ENCODE measurements around the gene COL23A1.

Gene COL23A1

DNA sequence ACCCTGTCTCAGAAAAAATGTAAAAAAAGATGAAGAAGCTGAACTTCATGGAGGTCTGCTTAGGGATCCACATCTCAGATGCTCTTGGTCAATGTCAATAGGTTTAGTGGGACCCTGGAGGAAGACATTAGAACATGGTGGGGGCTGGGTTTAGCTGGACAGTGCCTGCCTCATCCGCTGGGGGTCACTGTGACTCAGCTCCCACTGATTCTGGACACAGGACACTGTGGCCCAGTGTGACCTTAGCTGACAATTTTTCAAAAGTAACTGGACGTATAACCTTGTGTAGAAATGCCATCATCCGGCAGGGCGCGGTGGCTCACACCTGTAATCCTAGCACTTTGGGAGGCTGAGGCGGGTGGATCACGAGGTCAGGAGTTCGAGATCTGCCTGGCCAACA lies 393.2 kb downstream of the COL23A1 start:
- CTCF ChIA-PET: interaction anchor here (0.5 to 1.8 kb wide), 4 partner anchors 20 to 121 kb away, joined by 3 to 9 read pairs (median 3); no protein-coding TSS in a partner anchor
- POLR2A ChIA-PET (ENCODE audit: low non-redundant PET): interaction anchor here (0.7 kb wide), 1 partner anchor 404 kb away, joined by 3 read pairs; no protein-coding TSS in a partner anchor
- no peak for DNase-seq (ENCODE audit: low spot score)
- H3K27ac ChIP-seq: no peak overlapping the region
- TF ChIP-seq, protein P1, sequence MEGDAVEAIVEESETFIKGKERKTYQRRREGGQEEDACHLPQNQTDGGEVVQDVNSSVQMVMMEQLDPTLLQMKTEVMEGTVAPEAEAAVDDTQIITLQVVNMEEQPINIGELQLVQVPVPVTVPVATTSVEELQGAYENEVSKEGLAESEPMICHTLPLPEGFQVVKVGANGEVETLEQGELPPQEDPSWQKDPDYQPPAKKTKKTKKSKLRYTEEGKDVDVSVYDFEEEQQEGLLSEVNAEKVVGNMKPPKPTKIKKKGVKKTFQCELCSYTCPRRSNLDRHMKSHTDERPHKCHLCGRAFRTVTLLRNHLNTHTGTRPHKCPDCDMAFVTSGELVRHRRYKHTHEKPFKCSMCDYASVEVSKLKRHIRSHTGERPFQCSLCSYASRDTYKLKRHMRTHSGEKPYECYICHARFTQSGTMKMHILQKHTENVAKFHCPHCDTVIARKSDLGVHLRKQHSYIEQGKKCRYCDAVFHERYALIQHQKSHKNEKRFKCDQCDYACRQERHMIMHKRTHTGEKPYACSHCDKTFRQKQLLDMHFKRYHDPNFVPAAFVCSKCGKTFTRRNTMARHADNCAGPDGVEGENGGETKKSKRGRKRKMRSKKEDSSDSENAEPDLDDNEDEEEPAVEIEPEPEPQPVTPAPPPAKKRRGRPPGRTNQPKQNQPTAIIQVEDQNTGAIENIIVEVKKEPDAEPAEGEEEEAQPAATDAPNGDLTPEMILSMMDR (conservative IDR thresholded peaks at IDR 0.05; ENCODE audit: low read depth): peak; percentile 17; the same call in 1 of the 2 replicates

DNA sequence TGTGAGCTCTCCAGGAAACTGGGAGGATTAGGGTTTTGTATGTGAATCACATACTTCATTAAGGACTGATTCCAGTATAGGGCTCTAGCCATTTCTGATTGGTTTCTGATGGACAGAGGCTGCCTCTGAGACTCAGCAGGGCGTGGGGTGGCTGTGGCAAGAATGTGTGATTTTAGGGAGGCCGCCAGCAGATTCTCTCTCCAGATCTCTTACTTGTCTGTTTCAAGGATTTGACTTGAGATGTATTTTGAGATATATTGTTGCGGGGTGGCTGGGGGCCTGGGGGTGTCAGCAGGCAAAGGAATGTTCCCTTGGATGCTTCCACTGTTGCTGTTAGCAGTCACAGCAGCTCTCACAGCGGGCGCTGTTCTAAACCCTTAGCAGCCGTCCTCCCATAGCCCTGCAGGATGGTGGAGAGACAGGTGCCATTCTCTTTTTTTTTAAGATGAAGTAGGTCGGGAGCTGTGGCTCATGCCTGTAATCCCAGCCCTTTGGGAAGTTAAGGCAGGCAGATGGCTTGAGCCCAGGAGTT lies 393.8 kb downstream of the COL23A1 start:
- CTCF ChIA-PET: interaction anchor here (1.1 to 1.8 kb wide), 2 partner anchors 76 to 120 kb away, joined by 3 to 9 read pairs; no protein-coding TSS in a partner anchor
- TF ChIP-seq, protein P1 (conservative IDR thresholded peaks at IDR 0.05; ENCODE audit: low read depth): no peak
- POLR2A ChIA-PET (ENCODE audit: low non-redundant PET): interaction anchor here (0.7 kb wide), 1 partner anchor 404 kb away, joined by 3 read pairs; no protein-coding TSS in a partner anchor

DNA sequence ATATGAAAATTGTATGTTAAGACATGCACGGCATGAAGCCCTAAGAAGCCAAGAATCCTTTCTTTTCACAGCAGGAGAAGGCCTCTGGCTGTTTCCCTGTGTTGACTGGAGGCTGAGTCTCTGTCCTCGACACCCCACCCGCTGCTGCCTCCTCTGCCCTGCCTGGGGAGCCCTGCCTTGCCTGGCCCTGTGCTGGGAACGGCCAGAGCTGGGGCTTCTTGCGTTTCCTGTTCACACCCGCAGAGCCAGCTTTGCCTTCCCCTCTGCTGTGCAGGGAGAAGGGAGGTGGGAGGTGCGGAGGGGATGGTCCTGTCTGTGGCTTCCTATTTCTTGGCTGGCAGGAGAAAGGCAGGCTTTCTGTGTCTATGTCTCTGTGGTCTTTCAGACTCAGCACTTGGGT lies 396.2 kb downstream of the COL23A1 start:
- CTCF ChIA-PET: interaction anchor here (0.6 to 0.7 kb wide), 2 partner anchors 125 to 982 kb away, joined by 3 to 4 read pairs; no protein-coding TSS in a partner anchor

More for the DNA sequence above, 393.8 kb downstream of the COL23A1 start:
- no peak for DNase-seq (ENCODE audit: low spot score)
- no peak overlapping the region for H3K27ac ChIP-seq

DNA sequence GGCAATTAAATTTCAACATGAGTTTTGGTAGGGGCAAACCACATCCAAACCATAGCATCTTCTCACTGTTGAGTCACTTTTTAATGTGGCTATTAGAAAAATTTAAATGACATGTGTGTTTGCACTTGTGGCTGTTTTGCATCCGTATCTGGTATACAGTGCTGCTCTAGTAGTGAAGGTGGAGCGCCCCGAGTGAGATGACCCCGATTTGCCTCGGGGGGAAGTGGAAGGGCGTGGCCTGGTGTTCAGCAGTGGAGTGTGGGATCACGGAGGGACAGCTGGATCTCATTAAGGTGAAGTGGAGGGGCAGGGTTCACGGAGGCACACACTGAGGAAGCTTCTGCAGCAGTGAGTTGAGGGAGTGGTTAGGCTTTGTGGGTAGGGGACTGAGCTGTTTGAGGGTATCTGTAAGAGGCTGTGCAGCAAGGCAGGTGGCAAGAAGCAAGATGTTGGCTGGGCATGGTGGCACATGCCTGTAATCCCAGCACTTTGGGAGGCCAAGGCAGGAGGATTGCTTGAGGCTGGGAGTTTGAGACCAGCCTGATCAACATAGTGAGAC lies 396.9 kb downstream of the COL23A1 start:
- no peak for DNase-seq (ENCODE audit: low spot score)
- POLR2A ChIA-PET (ENCODE audit: low non-redundant PET): no interaction called here
- CTCF ChIA-PET: interaction anchor here (0.6 kb wide), 1 partner anchor 124 kb away, joined by 3 read pairs; no protein-coding TSS in a partner anchor
- no peak overlapping the region for H3K27ac ChIP-seq
- TF ChIP-seq, protein P1 (conservative IDR thresholded peaks at IDR 0.05; ENCODE audit: low read depth): no peak

More for the DNA sequence above, 396.2 kb downstream of the COL23A1 start:
- DNase-seq (ENCODE audit: low spot score): no peak
- TF ChIP-seq, protein P1 (conservative IDR thresholded peaks at IDR 0.05; ENCODE audit: low read depth): no peak
- H3K27ac ChIP-seq: no peak overlapping the region
- POLR2A ChIA-PET (ENCODE audit: low non-redundant PET): no interaction called here

DNA sequence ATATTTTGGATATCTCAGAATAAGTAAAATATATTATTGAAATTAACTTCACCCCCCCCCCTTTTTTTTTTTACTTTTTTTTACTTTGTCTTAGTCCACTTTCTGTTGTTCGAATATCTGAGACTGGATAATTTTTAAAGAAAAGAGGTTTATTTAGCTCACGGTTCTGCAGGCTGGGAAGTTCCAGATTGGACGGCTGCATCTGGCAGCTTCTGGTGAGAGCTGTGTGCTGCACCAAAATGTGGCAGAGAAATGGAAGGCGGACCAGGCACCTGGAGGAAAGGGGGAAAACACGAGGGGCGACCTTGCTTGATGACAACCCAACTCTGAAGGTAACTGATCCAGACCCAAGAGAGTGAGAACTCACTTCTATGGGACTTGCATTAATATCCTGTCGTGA lies 397.4 kb downstream of the COL23A1 start:
- CTCF ChIA-PET: no interaction called here
- TF ChIP-seq, protein P1 (conservative IDR thresholded peaks at IDR 0.05; ENCODE audit: low read depth): no peak
- POLR2A ChIA-PET (ENCODE audit: low non-redundant PET): no interaction called here
- no peak for DNase-seq (ENCODE audit: low spot score)
- H3K27ac ChIP-seq: no peak overlapping the region

DNA sequence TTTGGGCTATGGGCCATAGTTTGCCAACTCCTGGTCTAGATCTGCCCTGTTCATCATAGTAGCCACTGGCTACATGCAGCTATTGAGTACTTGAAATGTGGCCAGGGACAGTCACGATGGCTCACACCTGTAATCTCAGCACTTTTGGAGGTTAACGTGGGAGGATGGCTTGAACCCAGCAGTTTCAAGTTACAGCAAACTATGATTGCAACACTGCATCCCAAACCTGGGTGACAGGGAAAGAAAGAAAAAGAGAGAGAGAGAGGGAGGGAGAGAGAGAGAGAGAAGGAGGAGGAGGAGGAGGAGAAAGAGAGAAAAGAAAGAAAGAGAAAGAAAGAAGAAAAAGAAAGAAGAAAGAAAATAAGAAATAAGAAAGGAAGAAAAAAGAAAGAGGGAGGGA lies 397.9 kb downstream of the COL23A1 start:
- TF ChIP-seq, protein P1 (conservative IDR thresholded peaks at IDR 0.05; ENCODE audit: low read depth): no peak
- peak overlapping the region; percentile 62 for H3K27ac ChIP-seq
- ChIA-PET POLR2A (ENCODE audit: low non-redundant PET) (interaction anchor here (0.6 to 0.8 kb wide), 2 partner anchors 13 to 21 kb away, joined by 3 read pairs; no protein-coding TSS in a partner anchor), CTCF (no interaction called here)
- DNase-seq (ENCODE audit: low spot score): no peak
